B cell (primary cell): ENCODE data around the gene CGNL1. TPM values are rescaled to one million over a fixed set of nuclear protein-coding genes. Genes with fewer than 3 reads are reported as not detected.

Source experiments
- ATAC-seq: fragments of 200-7000 bp; cut with Tn5 transposase; one replicate; pipeline ENCODE4 v1.10.0; 2021; ENCODE audit warnings: low read depth, mild to moderate bottlenecking, moderate number of reproducible peaks, moderate library complexity
- CTCF ChIA-PET: fragments of 350-600 bp; sonication (Branson Sonifier 250); formaldehyde crosslinking; loops from one replicate; lab custom pipeline; 2021; ENCODE audit warnings: antibody characterized with exemption, inconsistent platforms; lab: Charles Lee
- POLR2A ChIA-PET: fragments of 350-600 bp; sonication (Branson Sonifier 250); formaldehyde crosslinking; loops from one replicate; lab custom pipeline; 2021; ENCODE audit warnings: antibody characterized with exemption; lab: Charles Lee
- DNase-seq: peaks from one replicate; pipeline ENCODE4 v3.0.0; 2013
- H2AFZ ChIP-seq: 2 replicates; pipeline ENCODE4 v1.6.1; 2012; ENCODE audit warnings: mild to moderate bottlenecking, low read depth, low read length; ENCODE audit not compliant: insufficient read depth, poor library complexity, severe bottlenecking
- H3K27ac ChIP-seq, 2 donors: 1 replicate in 1 of 2; 2 replicates in 1 of 2; pipeline ENCODE4 v1.5.1; 2012 to 2013; ENCODE audit warnings: low read length in 2 of 2, mild to moderate bottlenecking in 2 of 2, moderate library complexity in 1 of 2
- H3K27me3 ChIP-seq, 4 experiments: fragments of 200-600 bp in 1 of 4; sonication (generic) in 1 of 4; replicated peaks in 1 of 4; 1 replicate in 2 of 4; 2 replicates in 2 of 4; pipeline versions ENCODE4 v1.6.1 to v1.7.0; 2013 to 2016; ENCODE audit warnings: low read length in 3 of 4, mild to moderate bottlenecking in 2 of 4, mixed read lengths in 1 of 4, moderate library complexity in 1 of 4; ENCODE audit not compliant: insufficient read depth in 4 of 4, control insufficient read depth in 3 of 4; ENCODE audit errors: control extremely low read depth in 1 of 4
- H3K36me3 ChIP-seq, 2 experiments: replicated peaks in 1 of 2; 1 replicate in 1 of 2; 2 replicates in 1 of 2; pipeline versions ENCODE4 v1.6.1 to v1.7.1; 2013; ENCODE audit warnings: low read length in 1 of 2; ENCODE audit not compliant: insufficient read depth in 2 of 2, control insufficient read depth in 1 of 2; ENCODE audit errors: control extremely low read depth in 1 of 2, extremely low read depth in 1 of 2
- H3K4me1 ChIP-seq, 2 donors: fragments of 200-600 bp in 1 of 2; sonication (generic) in 1 of 2; 1 replicate in 1 of 2; 2 replicates in 1 of 2; pipeline versions ENCODE4 v1.5.1 to v1.6.1; 2013 to 2017; ENCODE audit warnings: low read length in 2 of 2; ENCODE audit not compliant: control insufficient read depth in 2 of 2, insufficient read depth in 2 of 2
- H3K4me2 ChIP-seq: replicated peaks from 2 replicates; pipeline ENCODE3; 2012; ENCODE audit warnings: mild to moderate bottlenecking, low read depth, low read length; ENCODE audit not compliant: poor library complexity, severe bottlenecking
- H3K4me3 ChIP-seq, 5 experiments: fragments of 200-600 bp in 1 of 5; sonication (generic) in 1 of 5; 1 replicate in 3 of 5; 2 replicates in 2 of 5; pipeline versions ENCODE4 v1.5.1 to v1.7.0; 2011 to 2016; ENCODE audit warnings: low read length in 4 of 5, mild to moderate bottlenecking in 4 of 5, low read depth in 2 of 5, control low read depth in 1 of 5, moderate library complexity in 1 of 5; ENCODE audit not compliant: insufficient read depth in 1 of 5; ENCODE audit errors: control extremely low read depth in 1 of 5, extremely low read depth in 1 of 5
- H3K79me2 ChIP-seq: fragments of 200-600 bp; sonication (generic); one replicate; pipeline ENCODE4 v1.6.0; 2016; ENCODE audit warnings: low read length; ENCODE audit not compliant: control insufficient read depth, insufficient read depth
- H3K9ac ChIP-seq: fragments of 200-600 bp; sonication (generic); 2 replicates; pipeline ENCODE4 v1.6.1; 2017; ENCODE audit warnings: mild to moderate bottlenecking, low read length, moderate library complexity
- H3K9me3 ChIP-seq, 3 donors: one replicate each; pipeline versions ENCODE4 v1.6.1 to v1.7.1; 2013; ENCODE audit warnings: low read length in 2 of 3; ENCODE audit not compliant: control insufficient read depth in 2 of 3, insufficient read depth in 1 of 3; ENCODE audit errors: control extremely low read depth in 1 of 3
- H4K20me1 ChIP-seq: 2 replicates; pipeline ENCODE4 v1.6.0; 2012; ENCODE audit warnings: mild to moderate bottlenecking, low read length; ENCODE audit not compliant: insufficient read depth, control insufficient read depth, poor library complexity, severe bottlenecking
- H3K27ac Mint-ChIP-seq: one replicate; pipeline ENCODE4 v1.8.0; 2021; ENCODE audit warnings: mixed read lengths
- H3K27me3 Mint-ChIP-seq: one replicate; pipeline ENCODE4 v1.8.0; 2021; ENCODE audit warnings: mixed read lengths
- H3K4me1 Mint-ChIP-seq: one replicate; pipeline ENCODE4 v1.8.0; 2021; ENCODE audit warnings: mixed read lengths
- H3K4me3 Mint-ChIP-seq: one replicate; pipeline ENCODE4 v1.8.0; 2021; ENCODE audit warnings: mixed read lengths
- H3K9me3 Mint-ChIP-seq: one replicate; pipeline ENCODE4 v1.8.0; 2022; ENCODE audit warnings: mixed read lengths; ENCODE audit not compliant: insufficient read depth
- EZH2 ChIP-seq: IDR thresholded peaks from 2 replicates; pipeline ENCODE4 v1.6.1; 2012; ENCODE audit warnings: borderline replicate concordance, low read depth, mild to moderate bottlenecking, moderate library complexity, low read length; ENCODE audit not compliant: insufficient read depth, poor library complexity, severe bottlenecking
- WGBS: methylation state at CpG from one replicate; pipeline ENCODE4 v1.1.5; 2013; ENCODE audit warnings: missing lambda C conversion rate; ENCODE audit not compliant: insufficient coverage; 5-methylcytosine and 5-hydroxymethylcytosine counted together
- intact Hi-C: fragments of 100-400 bp; cut with micrococcal nuclease; formaldehyde crosslinking; loops from one replicate; pipeline ENCODE4 v1.10.0; 2022
- polyA plus RNA-seq: library from polyadenylated mRNA; depleted of rRNA; stranded (reverse); fragments of >200 nt; gene quantifications from 2 replicates; pipeline ENCODE4 v1.2.3, GENCODE V29; 2012
- total RNA-seq, 2 donors: library from RNA; stranded (reverse); fragments of 120-200 nt in 1 of 2; gene quantifications; 1 replicate in 1 of 2; 2 replicates in 1 of 2; pipeline versions ENCODE4 v1.2.3 to v1.2.4, GENCODE V29; 2013 to 2022
- TF ChIP-seq, protein P1 (sequence below): fragments of 200-600 bp; IDR thresholded peaks from one replicate; pipeline ENCODE4 v1.8.0; 2022; ENCODE audit warnings: antibody characterized with exemption, mild to moderate bottlenecking

The CGNL1 gene
- total and polyA plus RNA-seq, 2 donors (not counting 1 experiment from before 2014, with no cell fraction given): 0.03 to 0.12 TPM

DNA sequence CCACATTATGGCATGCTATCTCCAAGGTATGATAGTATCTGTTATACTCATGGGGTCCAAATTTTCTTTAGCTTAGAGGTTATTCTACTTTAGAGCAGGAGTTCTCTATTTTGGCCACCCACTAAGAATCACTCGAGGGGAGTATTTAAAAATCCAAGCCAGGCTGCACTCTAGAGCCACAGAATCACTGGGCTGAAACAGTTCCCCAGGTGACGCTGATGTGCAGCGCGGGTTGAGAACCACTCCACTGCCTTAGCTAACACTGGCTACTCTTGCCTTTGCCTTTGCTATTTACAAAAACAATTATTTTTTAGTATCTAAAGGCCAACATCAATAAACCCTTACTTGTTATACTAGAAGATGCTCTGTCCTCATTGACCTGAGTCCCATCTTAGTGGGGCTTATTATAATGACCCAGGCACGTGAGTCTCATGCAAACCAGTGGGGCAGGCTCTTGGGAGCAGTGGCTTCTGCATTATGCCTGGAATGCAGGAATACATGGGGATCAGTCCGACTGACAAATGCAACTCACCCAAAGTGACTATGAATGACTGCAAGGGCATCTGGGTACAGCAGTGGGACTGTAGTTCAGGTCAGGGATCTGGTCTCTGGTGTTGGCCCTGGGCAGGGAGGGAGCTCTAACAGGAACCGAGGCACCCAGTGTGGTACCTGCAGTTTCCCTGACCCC is 21.7 kb upstream of the CGNL1 start:
- Histone ChIP-seq H4K20me1 (no peaks in the 10 kb centered on the region), H3K4me2 (no peak overlapping the region), H3K36me3 (no peaks in the 10 kb centered on the region), H3K4me3 (no peak overlapping the region), H2AFZ (no peak overlapping the region), H3K4me1 (no peaks in the 10 kb centered on the region), H3K9ac (no peak overlapping the region), H3K9me3 (no peaks in the 10 kb centered on the region), H3K27ac (no peak overlapping the region), H3K27me3 (no peaks in the 10 kb centered on the region), H3K79me2 (no peaks in the 10 kb centered on the region)
- Mint-ChIP-seq H3K9me3 (no peaks in the 10 kb centered on the region), H3K4me1 (no peaks in the 10 kb centered on the region), H3K27ac (no peak overlapping the region), H3K27me3 (peaks cover 9% of the 10 kb centered on the region), H3K4me3 (no peak overlapping the region)
- ChIA-PET CTCF (interaction anchor here (2.7 to 3.1 kb wide), 2 partner anchors 14 to 172 kb away, joined by 9 to 12 read pairs; no protein-coding TSS in a partner anchor), POLR2A (no interaction called here)
- no peak for TF ChIP-seq EZH2
- TF ChIP-seq, protein P1, sequence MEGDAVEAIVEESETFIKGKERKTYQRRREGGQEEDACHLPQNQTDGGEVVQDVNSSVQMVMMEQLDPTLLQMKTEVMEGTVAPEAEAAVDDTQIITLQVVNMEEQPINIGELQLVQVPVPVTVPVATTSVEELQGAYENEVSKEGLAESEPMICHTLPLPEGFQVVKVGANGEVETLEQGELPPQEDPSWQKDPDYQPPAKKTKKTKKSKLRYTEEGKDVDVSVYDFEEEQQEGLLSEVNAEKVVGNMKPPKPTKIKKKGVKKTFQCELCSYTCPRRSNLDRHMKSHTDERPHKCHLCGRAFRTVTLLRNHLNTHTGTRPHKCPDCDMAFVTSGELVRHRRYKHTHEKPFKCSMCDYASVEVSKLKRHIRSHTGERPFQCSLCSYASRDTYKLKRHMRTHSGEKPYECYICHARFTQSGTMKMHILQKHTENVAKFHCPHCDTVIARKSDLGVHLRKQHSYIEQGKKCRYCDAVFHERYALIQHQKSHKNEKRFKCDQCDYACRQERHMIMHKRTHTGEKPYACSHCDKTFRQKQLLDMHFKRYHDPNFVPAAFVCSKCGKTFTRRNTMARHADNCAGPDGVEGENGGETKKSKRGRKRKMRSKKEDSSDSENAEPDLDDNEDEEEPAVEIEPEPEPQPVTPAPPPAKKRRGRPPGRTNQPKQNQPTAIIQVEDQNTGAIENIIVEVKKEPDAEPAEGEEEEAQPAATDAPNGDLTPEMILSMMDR: no peak
- 52% methylated on average over 5 of the region's 7 CpGs for WGBS
- ATAC-seq (no peak), DNase-seq (no peak)
- intact Hi-C loops: no loop called here

DNA sequence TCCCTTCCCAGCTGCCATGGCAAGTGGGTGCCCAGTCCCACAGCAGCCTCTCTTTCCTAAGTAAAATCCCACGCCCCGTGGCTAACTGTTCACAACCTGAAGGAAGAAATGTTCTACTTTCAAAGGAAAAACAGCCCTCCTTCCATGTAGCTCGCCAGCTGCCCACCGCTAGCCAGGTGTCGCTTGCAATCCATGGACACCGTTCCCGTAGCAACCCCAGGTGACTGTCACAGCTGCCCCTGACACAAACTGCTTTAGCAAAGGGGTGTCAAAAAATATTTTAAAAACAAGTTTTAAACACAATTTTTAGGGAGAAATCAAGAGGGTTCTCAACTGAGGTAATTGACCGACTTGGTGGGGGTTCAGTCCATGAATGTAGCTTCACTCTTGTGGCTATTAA is 21.0 kb upstream of the CGNL1 start:
- Histone ChIP-seq H3K9ac (no peak overlapping the region), H3K36me3 (no peaks in the 10 kb centered on the region), H3K79me2 (no peaks in the 10 kb centered on the region), H3K4me2 (no peak overlapping the region), H3K27ac (no peak overlapping the region), H3K9me3 (no peaks in the 10 kb centered on the region), H3K4me3 (no peak overlapping the region), H3K4me1 (no peaks in the 10 kb centered on the region), H3K27me3 (no peaks in the 10 kb centered on the region), H4K20me1 (no peaks in the 10 kb centered on the region), H2AFZ (no peak overlapping the region)
- Mint-ChIP-seq H3K4me3 (no peak overlapping the region), H3K9me3 (no peaks in the 10 kb centered on the region), H3K27me3 (peaks cover 9% of the 10 kb centered on the region), H3K4me1 (no peaks in the 10 kb centered on the region), H3K27ac (no peak overlapping the region)
- intact Hi-C loops: no loop called here
- POLR2A ChIA-PET: no interaction called here
- TF ChIP-seq, protein P1: no peak
- TF ChIP-seq EZH2: no peak
- CTCF ChIA-PET: interaction anchor here (0.6 to 3.1 kb wide), 4 partner anchors 12 to 172 kb away, joined by 3 to 9 read pairs (median 4); no protein-coding TSS in a partner anchor
- DNase-seq: no peak
- no peak for ATAC-seq
- 98% methylated on average over 8 of the region's 8 CpGs for WGBS
